A549 (cell line): ENCODE results near the gene ELL2.

Source experiments
- CEBPB ChIP-seq, 2 experiments: fragments of >200 bp in 1 of 2; sonication (Bioruptor Twin) in 1 of 2; formaldehyde crosslinking in 1 of 2; IDR thresholded peaks; 2 replicates each; pipeline ENCODE4 v1.6.1; 2012 to 2016
- POLR2A ChIP-seq: IDR thresholded peaks from 2 replicates; pipeline ENCODE4 v1.6.1; 2012; ENCODE audit warnings: mild to moderate bottlenecking, low read length
- ZC3H11A ChIP-seq: fragments of 450-650 bp; IDR thresholded peaks from 2 replicates; pipeline ENCODE4 v1.6.1; 2014; ENCODE audit warnings: antibody characterized with exemption, mild to moderate bottlenecking
- TF ChIP-seq, protein P1 (sequence below): fragments of >200 bp; sonication (Bioruptor Twin); formaldehyde crosslinking; IDR thresholded peaks from 3 replicates; pipeline ENCODE4 v1.5.1; 2016
- TF ChIP-seq, protein P2 (sequence below): fragments of 250-450 bp; sonication (Bioruptor Pico); IDR thresholded peaks from 2 replicates; pipeline ENCODE4 v1.5.0; 2021; ENCODE audit warnings: mild to moderate bottlenecking, moderate library complexity, borderline replicate concordance

DNA sequence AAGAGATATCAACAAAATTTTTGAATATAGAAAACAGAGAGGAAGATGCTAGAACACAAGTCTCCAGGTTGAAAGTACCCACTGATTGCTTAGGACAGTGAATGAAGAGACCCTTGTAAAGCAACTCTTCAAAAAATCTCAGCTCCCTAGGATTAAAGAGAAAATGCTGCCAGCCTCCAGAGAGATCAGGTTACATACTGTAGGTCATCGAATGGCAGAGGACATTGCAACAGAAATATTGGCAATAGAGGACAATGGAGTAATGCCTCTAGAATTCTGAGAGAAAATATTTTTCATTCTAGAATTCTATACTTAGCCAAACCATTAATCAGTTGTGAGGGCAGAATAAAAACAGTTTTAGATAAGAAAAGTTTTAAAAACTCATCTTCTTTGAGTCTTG is 43.1 kb upstream of the ELL2 start:
- TF ChIP-seq, protein P1, sequence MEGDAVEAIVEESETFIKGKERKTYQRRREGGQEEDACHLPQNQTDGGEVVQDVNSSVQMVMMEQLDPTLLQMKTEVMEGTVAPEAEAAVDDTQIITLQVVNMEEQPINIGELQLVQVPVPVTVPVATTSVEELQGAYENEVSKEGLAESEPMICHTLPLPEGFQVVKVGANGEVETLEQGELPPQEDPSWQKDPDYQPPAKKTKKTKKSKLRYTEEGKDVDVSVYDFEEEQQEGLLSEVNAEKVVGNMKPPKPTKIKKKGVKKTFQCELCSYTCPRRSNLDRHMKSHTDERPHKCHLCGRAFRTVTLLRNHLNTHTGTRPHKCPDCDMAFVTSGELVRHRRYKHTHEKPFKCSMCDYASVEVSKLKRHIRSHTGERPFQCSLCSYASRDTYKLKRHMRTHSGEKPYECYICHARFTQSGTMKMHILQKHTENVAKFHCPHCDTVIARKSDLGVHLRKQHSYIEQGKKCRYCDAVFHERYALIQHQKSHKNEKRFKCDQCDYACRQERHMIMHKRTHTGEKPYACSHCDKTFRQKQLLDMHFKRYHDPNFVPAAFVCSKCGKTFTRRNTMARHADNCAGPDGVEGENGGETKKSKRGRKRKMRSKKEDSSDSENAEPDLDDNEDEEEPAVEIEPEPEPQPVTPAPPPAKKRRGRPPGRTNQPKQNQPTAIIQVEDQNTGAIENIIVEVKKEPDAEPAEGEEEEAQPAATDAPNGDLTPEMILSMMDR, result no peak
- TF ChIP-seq, protein P2, sequence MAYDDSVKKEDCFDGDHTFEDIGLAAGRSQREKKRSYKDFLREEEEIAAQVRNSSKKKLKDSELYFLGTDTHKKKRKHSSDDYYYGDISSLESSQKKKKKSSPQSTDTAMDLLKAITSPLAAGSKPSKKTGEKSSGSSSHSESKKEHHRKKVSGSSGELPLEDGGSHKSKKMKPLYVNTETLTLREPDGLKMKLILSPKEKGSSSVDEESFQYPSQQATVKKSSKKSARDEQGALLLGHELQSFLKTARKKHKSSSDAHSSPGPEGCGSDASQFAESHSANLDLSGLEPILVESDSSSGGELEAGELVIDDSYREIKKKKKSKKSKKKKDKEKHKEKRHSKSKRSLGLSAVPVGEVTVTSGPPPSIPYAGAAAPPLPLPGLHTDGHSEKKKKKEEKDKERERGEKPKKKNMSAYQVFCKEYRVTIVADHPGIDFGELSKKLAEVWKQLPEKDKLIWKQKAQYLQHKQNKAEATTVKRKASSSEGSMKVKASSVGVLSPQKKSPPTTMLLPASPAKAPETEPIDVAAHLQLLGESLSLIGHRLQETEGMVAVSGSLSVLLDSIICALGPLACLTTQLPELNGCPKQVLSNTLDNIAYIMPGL (CRISPR knock-in tag), result no peak
- TF ChIP-seq POLR2A (no peak), CEBPB (IDR thresholded peaks at IDR 0.05) (no peak), ZC3H11A (no peak)
